Lower lobe of right lung (tissue), 2 donors: Measurements from ENCODE around the gene DCUN1D3. TPM values are rescaled to one million over a fixed set of nuclear protein-coding genes. Genes with fewer than 3 reads are reported as not detected.

ENCODE experiments used
- ATAC-seq, 2 donors: fragments of 200-7000 bp; cut with Tn5 transposase; one replicate each; pipeline ENCODE4 v1.9.1; 2020 to 2022; ENCODE audit warnings: mild to moderate bottlenecking in 2 of 2, moderate library complexity in 2 of 2
- DNase-seq: peaks from one replicate; pipeline ENCODE4 v3.0.0-alpha.2; 2020
- H3K27ac ChIP-seq: fragments of 200-600 bp; one replicate; pipeline ENCODE4 v1.8.0; 2022
- H3K27me3 ChIP-seq: fragments of 200-600 bp; one replicate; pipeline ENCODE4 v1.8.0; 2022; ENCODE audit warnings: low read depth
- H3K36me3 ChIP-seq: fragments of 200-600 bp; one replicate; pipeline ENCODE4 v1.8.0; 2022; ENCODE audit warnings: mild to moderate bottlenecking
- H3K4me1 ChIP-seq: fragments of 200-600 bp; one replicate; pipeline ENCODE4 v1.8.0; 2022
- H3K4me3 ChIP-seq: fragments of 200-600 bp; one replicate; pipeline ENCODE4 v1.8.0; 2022; ENCODE audit warnings: mild to moderate bottlenecking
- H3K9me3 ChIP-seq: fragments of 200-600 bp; one replicate; pipeline ENCODE4 v1.8.0; 2022
- CTCF ChIP-seq: fragments of 200-600 bp; IDR thresholded peaks from one replicate; pipeline ENCODE4 v1.8.0; 2022; ENCODE audit warnings: antibody characterized with exemption, mild to moderate bottlenecking
- intact Hi-C: fragments of 100-400 bp; cut with DNase I; formaldehyde crosslinking; loops from one replicate; pipeline ENCODE4 v1.11.0; 2022
- total RNA-seq: library from RNA; stranded (reverse); fragmentation: NEBNext Ultra II Directional; extraction: Animal tissue kit (Norgen Biotek cat#: 25700); gene quantifications from one replicate; pipeline ENCODE4 v1.2.1, GENCODE V29; 2021
- donor health status: DM: no; HTN: yes; CAD: no; lungs with severe emphysema.

DCUN1D3 gene
- total RNA-seq, 1 donor from 2014 or later, result 20.7 TPM

GRCh38 chr16:20822521-20823325, 77.4 kb downstream of the DCUN1D3 start:
- no peaks in the 10 kb centered on the region for H3K4me1 ChIP-seq
- no peak overlapping the region for H3K4me3 ChIP-seq
- no peak for TF ChIP-seq CTCF
- intact Hi-C loops, result no loop called here
- H3K27ac ChIP-seq, result no peak overlapping the region
- DNase-seq (no peak), ATAC-seq (no peak)
- H3K36me3 ChIP-seq, result peaks cover 10% of the 10 kb centered on the region
- H3K27me3 ChIP-seq, result no peaks in the 10 kb centered on the region
- H3K9me3 ChIP-seq, result no peaks in the 10 kb centered on the region

- Histone ChIP-seq H3K4me3 (no peak overlapping the region), H3K36me3 (no peaks in the 10 kb centered on the region), H3K27me3 (no peaks in the 10 kb centered on the region), H3K9me3 (no peaks in the 10 kb centered on the region), H3K27ac (no peak overlapping the region), H3K4me1 (no peaks in the 10 kb centered on the region)
- ATAC-seq (no peak), DNase-seq (no peak)
- intact Hi-C loops, result no loop called here
- no peak for TF ChIP-seq CTCF
Measured at GRCh38 chr16:20821682-20822081, 78.5 kb downstream of the DCUN1D3 start.

GRCh38 chr16:20818929-20819585, 81.1 kb downstream of the DCUN1D3 start:
- intact Hi-C loops, result no loop called here
- Histone ChIP-seq H3K27me3 (no peaks in the 10 kb centered on the region), H3K4me3 (no peak overlapping the region), H3K27ac (no peak overlapping the region), H3K9me3 (no peaks in the 10 kb centered on the region), H3K36me3 (peaks cover 5% of the 10 kb centered on the region), H3K4me1 (no peaks in the 10 kb centered on the region)
- no peak for ATAC-seq
- no peak for DNase-seq
- no peak for TF ChIP-seq CTCF

GRCh38 chr16:20814784-20815183, 85.4 kb downstream of the DCUN1D3 start:
- no peak for TF ChIP-seq CTCF
- no peaks in the 10 kb centered on the region for H3K4me1 ChIP-seq

GRCh38 chr16:20812510-20812909, 87.6 kb downstream of the DCUN1D3 start:
- no peaks in the 10 kb centered on the region for H3K9me3 ChIP-seq
- DNase-seq, result no peak
- H3K4me1 ChIP-seq, result peaks cover 1% of the 10 kb centered on the region
- TF ChIP-seq CTCF, result no peak
- no peak overlapping the region for H3K27ac ChIP-seq
- no peaks in the 10 kb centered on the region for H3K27me3 ChIP-seq
- peaks cover 5% of the 10 kb centered on the region for H3K36me3 ChIP-seq
- H3K4me3 ChIP-seq, result no peak overlapping the region
- intact Hi-C loops, result no loop called here
- no peak for ATAC-seq

More at GRCh38 chr16:20814784-20815183, 85.4 kb downstream of the DCUN1D3 start:
- ATAC-seq (no peak), DNase-seq (no peak)
- intact Hi-C loops, result no loop called here
- no peaks in the 10 kb centered on the region for H3K9me3 ChIP-seq
- H3K27me3 ChIP-seq, result no peaks in the 10 kb centered on the region
- H3K36me3 ChIP-seq, result peaks cover 5% of the 10 kb centered on the region
- H3K27ac ChIP-seq, result no peak overlapping the region
- no peak overlapping the region for H3K4me3 ChIP-seq
